Measurements from ENCODE around the gene SYNC. TPM values are rescaled to one million over a fixed set of nuclear protein-coding genes. Genes with fewer than 3 reads are reported as not detected.

SYNC gene
- total RNA-seq, 4 donors from 2014 or later: 2.9 to 31.7 (median 9.1) TPM

- Histone ChIP-seq H3K27me3 (no peaks in the 10 kb centered on the region), H3K27ac (peak overlapping the region; percentile 79 to 84 (median 84)), H3K9me3 (no peaks in the 10 kb centered on the region), H3K4me3 (peak overlapping the region in 2 of 4 donors; percentile 25 to 47), H3K4me1 (peaks cover 14 to 28% (median 18%) of the 10 kb centered on the region in 3 donors), H3K36me3 (no peaks in the 10 kb centered on the region)
- WGBS, 2 donors: 18 to 44% methylated on average over 3 to 4 of the region's 14 CpGs
- no peak for DNase-seq
- TF ChIP-seq POLR2A (IDR thresholded peaks at IDR 0.05): peak in 2 of 4 donors; percentile 17 to 35
- no peak for TF ChIP-seq CTCF (IDR thresholded peaks at IDR 0.05)
- intact Hi-C loops (cut with DNase I): no loop called here
Measured at GRCh38 chr1:32724678-32725614, 22.4 kb upstream of the SYNC start.

GRCh38 chr1:32719681-32720275, 17.2 kb upstream of the SYNC start:
- no peak for DNase-seq
- Histone ChIP-seq H3K4me3 (no peak overlapping the region), H3K27me3 (no peaks in the 10 kb centered on the region), H3K36me3 (no peaks in the 10 kb centered on the region), H3K4me1 (peaks cover 9 to 38% (median 13%) of the 10 kb centered on the region in 3 donors), H3K9me3 (no peaks in the 10 kb centered on the region), H3K27ac (no peak overlapping the region)
- intact Hi-C loops (cut with DNase I): loop anchor here (10.0 kb wide), 1 partner anchor 155 kb away; the partner anchor contains the start of gene FNDC5
- WGBS, 2 donors: no CpG with 5 or more reads among the region's 4 CpGs
- TF ChIP-seq POLR2A (IDR thresholded peaks at IDR 0.05) (no peak), CTCF (IDR thresholded peaks at IDR 0.05) (no peak)

- Histone ChIP-seq H3K4me1 (peaks cover 5 to 33% (median 7%) of the 10 kb centered on the region in 3 donors), H3K36me3 (no peaks in the 10 kb centered on the region), H3K9me3 (no peaks in the 10 kb centered on the region), H3K4me3 (no peak overlapping the region), H3K27me3 (no peaks in the 10 kb centered on the region), H3K27ac (no peak overlapping the region)
- intact Hi-C loops (cut with DNase I): loop anchor here (10.0 kb wide), 1 partner anchor 156 kb away; the partner anchor contains the start of gene FNDC5
- no peak for TF ChIP-seq POLR2A (IDR thresholded peaks at IDR 0.05)
- TF ChIP-seq CTCF (IDR thresholded peaks at IDR 0.05): no peak
- WGBS, 2 donors: no CpG with 5 or more reads among the region's 1 CpG
- DNase-seq: no peak
Measured at GRCh38 chr1:32718527-32718926, 16.0 kb upstream of the SYNC start.

GRCh38 chr1:32718036-32718435, 15.5 kb upstream of the SYNC start:
- Histone ChIP-seq H3K36me3 (no peaks in the 10 kb centered on the region), H3K27me3 (no peaks in the 10 kb centered on the region), H3K4me1 (peaks cover 5 to 35% (median 7%) of the 10 kb centered on the region in 3 donors), H3K27ac (peak overlapping the region in 1 of 4 donors; percentile 79), H3K4me3 (no peak overlapping the region), H3K9me3 (no peaks in the 10 kb centered on the region)
- no peak for TF ChIP-seq POLR2A (IDR thresholded peaks at IDR 0.05)
- TF ChIP-seq CTCF (IDR thresholded peaks at IDR 0.05): no peak
- 70 to 83% methylated on average over 2 of the region's 2 CpGs for WGBS, 2 donors
- no peak for DNase-seq
- intact Hi-C loops (cut with DNase I): loop anchor here (10.0 kb wide), 1 partner anchor 157 kb away; the partner anchor contains the start of gene FNDC5
